Hematopoietic multipotent progenitor cell treated with erythropoietin and hydrocortisone succinate and interleukin-3 and kit ligand, for 15 days (in vitro differentiated cells): ENCODE measurements around the gene ARGFX.
"Not testable (repeated sequence)": the region's sequence is repeated elsewhere in the genome, so short reads cannot be mapped to it uniquely, and the experiment has no call there.

Source experiments
- DNase-seq: peaks from one replicate; pipeline ENCODE4 v3.0.0-alpha.2; 2015; ENCODE audit warnings: low spot score

The ARGFX gene

GRCh38 chr3:121599900-121600299 is 32.2 kb downstream of the ARGFX start:
- not testable (repeated sequence) for DNase-seq

- no peak for DNase-seq
Observed at GRCh38 chr3:121601212-121601812, 33.6 kb downstream of the ARGFX start.

GRCh38 chr3:121604759-121605158 is 37.0 kb downstream of the ARGFX start:
- DNase-seq: no peak

- DNase-seq: no peak
Observed at GRCh38 chr3:121606106-121606505, 38.4 kb downstream of the ARGFX start.
